Measurements from ENCODE around the gene ARID1A.

DNA sequence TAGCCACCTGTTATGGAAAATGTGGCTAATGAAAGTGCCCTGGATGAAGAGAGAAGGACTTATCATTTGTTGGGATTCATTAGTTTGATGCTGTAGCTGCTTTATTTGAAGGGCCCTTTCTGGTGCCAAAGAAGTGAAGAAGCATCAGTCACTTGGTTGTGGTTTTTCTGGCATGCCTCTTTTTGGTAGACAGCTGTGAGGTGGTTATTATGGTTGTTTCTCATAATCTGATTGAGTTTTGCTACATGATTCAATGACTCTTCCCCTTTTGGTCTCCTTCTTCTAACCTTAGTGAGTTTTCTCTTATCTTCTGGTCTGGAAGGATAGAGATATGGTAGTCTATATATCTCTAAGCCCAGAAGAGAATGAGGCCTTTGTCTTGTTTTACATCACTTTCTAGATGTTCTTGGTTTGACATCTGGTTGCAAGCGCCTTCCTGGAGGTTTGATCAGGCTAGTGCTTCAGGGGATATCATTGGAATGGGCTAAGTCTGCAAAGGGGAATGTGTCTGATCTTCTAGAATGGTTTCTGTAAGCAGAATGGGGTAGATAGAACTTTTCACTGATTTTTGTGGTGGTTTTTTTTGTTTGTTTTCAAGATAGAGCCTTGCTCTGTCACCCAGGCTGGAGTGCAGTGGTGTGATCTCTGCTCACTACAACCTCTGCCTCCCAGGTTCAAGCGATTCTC lies 26.0 kb downstream of the ARID1A start:
- no peak for TF ChIP-seq SP1 (IDR thresholded peaks at IDR 0.05; ENCODE audit: low read depth, low read length)
- TF ChIP-seq, protein P1, sequence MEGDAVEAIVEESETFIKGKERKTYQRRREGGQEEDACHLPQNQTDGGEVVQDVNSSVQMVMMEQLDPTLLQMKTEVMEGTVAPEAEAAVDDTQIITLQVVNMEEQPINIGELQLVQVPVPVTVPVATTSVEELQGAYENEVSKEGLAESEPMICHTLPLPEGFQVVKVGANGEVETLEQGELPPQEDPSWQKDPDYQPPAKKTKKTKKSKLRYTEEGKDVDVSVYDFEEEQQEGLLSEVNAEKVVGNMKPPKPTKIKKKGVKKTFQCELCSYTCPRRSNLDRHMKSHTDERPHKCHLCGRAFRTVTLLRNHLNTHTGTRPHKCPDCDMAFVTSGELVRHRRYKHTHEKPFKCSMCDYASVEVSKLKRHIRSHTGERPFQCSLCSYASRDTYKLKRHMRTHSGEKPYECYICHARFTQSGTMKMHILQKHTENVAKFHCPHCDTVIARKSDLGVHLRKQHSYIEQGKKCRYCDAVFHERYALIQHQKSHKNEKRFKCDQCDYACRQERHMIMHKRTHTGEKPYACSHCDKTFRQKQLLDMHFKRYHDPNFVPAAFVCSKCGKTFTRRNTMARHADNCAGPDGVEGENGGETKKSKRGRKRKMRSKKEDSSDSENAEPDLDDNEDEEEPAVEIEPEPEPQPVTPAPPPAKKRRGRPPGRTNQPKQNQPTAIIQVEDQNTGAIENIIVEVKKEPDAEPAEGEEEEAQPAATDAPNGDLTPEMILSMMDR (IDR thresholded peaks at IDR 0.05; ENCODE audit: control extremely low read depth in 1 of 3, insufficient read depth in 1 of 3, low read depth in 1 of 3, low read length in 3 of 3), result no peak
- TF ChIP-seq SP2 (IDR thresholded peaks at IDR 0.05; ENCODE audit: low read length), result no peak
- TF ChIP-seq EP300 (IDR thresholded peaks at IDR 0.05; ENCODE audit: borderline replicate concordance in 1 of 2, low read depth in 2 of 2, low read length in 2 of 2), result no peak
- TF ChIP-seq POLR2AphosphoS5 (IDR thresholded peaks at IDR 0.05; ENCODE audit: low read depth, low read length), result no peak
- no peak for TF ChIP-seq GTF2F1 (IDR thresholded peaks at IDR 0.05; ENCODE audit: borderline replicate concordance, low read depth, low read length)
- TF ChIP-seq EZH2 (IDR thresholded peaks at IDR 0.05; ENCODE audit: low read depth, low read length, severe bottlenecking), result no peak
- no peak for TF ChIP-seq KDM1A (IDR thresholded peaks at IDR 0.05; ENCODE audit: borderline replicate concordance, low read length)
- TF ChIP-seq RAD21 (IDR thresholded peaks at IDR 0.05 in 1 of 2, conservative IDR thresholded peaks at IDR 0.05 in 1 of 2; ENCODE audit: low read depth in 2 of 2, low read length in 2 of 2), result no peak
- no peak for TF ChIP-seq POLR2A (IDR thresholded peaks at IDR 0.05; ENCODE audit: control extremely low read depth in 1 of 2, low read depth in 2 of 2, low read length in 2 of 2)
- TF ChIP-seq, protein P2, sequence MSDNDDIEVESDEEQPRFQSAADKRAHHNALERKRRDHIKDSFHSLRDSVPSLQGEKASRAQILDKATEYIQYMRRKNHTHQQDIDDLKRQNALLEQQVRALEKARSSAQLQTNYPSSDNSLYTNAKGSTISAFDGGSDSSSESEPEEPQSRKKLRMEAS (IDR thresholded peaks at IDR 0.05), result no peak
- TF ChIP-seq ZNF274 (IDR thresholded peaks at IDR 0.05; ENCODE audit: borderline replicate concordance, extremely low read depth, low read length), result no peak
- no peak for TF ChIP-seq TCF12 (IDR thresholded peaks at IDR 0.05; ENCODE audit: low read depth, low read length)

Data from H1 (cell line).